VCaP (cell line): ENCODE measurements around the gene UBA5.

Experiments
- H3K27ac ChIP-seq: fragments of 450-650 bp; 2 replicates; pipeline ENCODE4 v1.5.1; 2017
- TF ChIP-seq, protein P1 (sequence below): fragments of 450-650 bp; conservative IDR thresholded peaks from 2 replicates; pipeline ENCODE4 v1.5.1; 2017; ENCODE audit warnings: mild to moderate bottlenecking, moderate library complexity

UBA5 gene

GRCh38 chr3:132654721-132655120, 5.4 kb upstream of the UBA5 start:
- TF ChIP-seq, protein P1, sequence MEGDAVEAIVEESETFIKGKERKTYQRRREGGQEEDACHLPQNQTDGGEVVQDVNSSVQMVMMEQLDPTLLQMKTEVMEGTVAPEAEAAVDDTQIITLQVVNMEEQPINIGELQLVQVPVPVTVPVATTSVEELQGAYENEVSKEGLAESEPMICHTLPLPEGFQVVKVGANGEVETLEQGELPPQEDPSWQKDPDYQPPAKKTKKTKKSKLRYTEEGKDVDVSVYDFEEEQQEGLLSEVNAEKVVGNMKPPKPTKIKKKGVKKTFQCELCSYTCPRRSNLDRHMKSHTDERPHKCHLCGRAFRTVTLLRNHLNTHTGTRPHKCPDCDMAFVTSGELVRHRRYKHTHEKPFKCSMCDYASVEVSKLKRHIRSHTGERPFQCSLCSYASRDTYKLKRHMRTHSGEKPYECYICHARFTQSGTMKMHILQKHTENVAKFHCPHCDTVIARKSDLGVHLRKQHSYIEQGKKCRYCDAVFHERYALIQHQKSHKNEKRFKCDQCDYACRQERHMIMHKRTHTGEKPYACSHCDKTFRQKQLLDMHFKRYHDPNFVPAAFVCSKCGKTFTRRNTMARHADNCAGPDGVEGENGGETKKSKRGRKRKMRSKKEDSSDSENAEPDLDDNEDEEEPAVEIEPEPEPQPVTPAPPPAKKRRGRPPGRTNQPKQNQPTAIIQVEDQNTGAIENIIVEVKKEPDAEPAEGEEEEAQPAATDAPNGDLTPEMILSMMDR: no peak
- H3K27ac ChIP-seq: peak overlapping the region; percentile 86

DNA sequence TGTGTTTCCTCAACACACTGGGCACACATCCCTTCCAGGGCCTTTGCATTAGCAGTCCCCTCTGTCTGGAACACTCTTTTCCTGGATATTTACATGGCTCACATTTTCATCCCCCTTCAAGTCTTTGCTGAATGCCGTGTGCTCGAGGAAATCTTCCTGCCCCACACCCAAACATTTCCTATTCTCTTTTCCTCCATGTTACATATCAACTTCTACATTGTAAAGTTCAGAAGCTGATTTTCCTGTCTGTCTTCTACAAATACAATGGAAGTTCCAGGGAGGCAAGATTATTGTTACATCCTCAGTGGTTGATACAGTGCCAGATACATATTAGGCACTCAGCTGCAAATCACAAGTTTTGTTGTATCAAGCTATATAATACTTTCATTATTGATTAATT, 4.7 kb upstream of the UBA5 start:
- H3K27ac ChIP-seq: peak overlapping the region; percentile 86
- TF ChIP-seq, protein P1: no peak

DNA sequence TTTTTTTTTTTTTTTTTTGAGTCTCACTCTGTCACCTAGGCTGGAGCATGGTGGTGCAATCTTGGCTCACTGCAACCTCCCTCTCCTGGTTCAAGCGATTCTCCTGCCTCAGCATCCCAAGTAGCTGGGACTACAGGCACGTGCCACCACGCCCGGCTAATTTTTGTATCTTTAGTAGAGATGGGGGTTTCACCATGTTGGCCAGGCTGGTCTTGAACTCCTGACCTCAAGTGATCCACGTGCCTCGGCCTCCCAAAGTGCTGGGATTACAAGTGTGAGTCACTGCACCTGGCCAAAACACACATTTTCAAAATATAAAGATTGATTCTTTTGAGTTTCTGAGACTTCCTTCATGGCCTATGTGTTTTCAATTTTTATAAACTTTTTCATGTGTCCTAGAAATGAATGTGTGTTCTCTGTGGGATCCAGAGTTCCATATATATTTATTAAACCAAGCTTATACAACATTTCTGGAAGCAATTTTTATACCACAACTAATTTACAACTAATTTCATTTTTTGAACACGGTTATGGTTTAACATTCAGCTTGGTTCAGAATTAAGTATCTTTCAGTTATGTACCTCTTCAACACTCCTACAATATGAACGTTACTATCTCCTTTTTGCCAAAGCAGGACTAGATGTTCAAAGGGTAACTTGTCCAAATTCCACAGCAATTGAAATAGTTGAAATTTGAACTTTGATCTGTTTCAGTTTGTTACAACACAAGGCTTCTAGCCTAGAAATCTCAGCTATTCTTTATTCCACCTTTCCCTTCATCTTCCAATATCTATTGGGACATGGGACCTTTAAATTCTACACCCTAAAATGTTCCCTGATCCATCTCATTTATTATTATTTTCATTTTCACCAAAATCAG, 2.0 kb upstream of the UBA5 start:
- TF ChIP-seq, protein P1: no peak
- peak overlapping the region; percentile 94 for H3K27ac ChIP-seq

- TF ChIP-seq, protein P1: no peak
- H3K27ac ChIP-seq: peak overlapping the region; percentile 94
These were observed 1.1 kb upstream of the UBA5 start for GRCh38 chr3:132659000-132659364.

GRCh38 chr3:132659365-132660051, 621 bp upstream of the UBA5 start, which contains the start of gene ACAD11:
Gene ACAD11 (minus strand): TSS chr3:132659809. CDS start chr3:132659751, 58 bp downstream.
- H3K27ac ChIP-seq: peak within 1 kb of the TSS; percentile 94
- TF ChIP-seq, protein P1: peak; percentile 71

GRCh38 chr3:132660811-132661070, 612 bp downstream of the UBA5 start:
- TF ChIP-seq, protein P1: no peak
- H3K27ac ChIP-seq: peak overlapping the region; percentile 94

DNA sequence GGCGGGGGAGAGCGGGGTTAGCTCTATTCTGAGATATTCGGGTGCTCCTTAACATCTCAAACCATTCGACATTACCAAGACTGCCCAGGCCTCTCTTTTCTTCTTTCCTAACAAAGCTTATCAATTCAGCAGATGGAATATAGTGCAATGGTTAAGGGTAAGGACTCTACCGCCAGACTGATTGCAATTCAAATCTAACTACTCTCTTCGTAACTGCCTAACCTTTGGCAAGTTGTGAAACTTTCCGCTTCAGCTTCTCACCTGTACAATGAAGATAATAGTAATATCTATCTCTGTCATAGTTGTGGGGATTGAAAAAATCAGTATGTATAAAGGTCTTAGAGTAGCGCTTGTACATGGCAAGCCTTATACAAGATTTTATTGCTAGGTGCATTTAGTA, 972 bp downstream of the UBA5 start:
- H3K27ac ChIP-seq: peak overlapping the region; percentile 94
- TF ChIP-seq, protein P1: no peak
